HCT116 (cell line): ENCODE results near the gene CEP131. TPM values are rescaled to one million over a fixed set of nuclear protein-coding genes. Genes with fewer than 3 reads are reported as not detected.

Experiments used
- ATAC-seq: fragments of 200-7000 bp; cut with Tn5 transposase; 2 replicates; pipeline ENCODE4 v1.9.1; 2020; ENCODE audit warnings: mild to moderate bottlenecking, moderate library complexity
- BruUV-seq: library from RNA; stranded (reverse); fragments of 400-500 nt; replicated peaks from 2 replicates; lab custom pipeline; 2021; lab: Mats Ljungman, UMichigan
- CTCF ChIA-PET: fragments of 300-600 bp; sonication (Branson Sonifier 250); formaldehyde crosslinking; loops from one replicate; lab custom pipeline; 2021; ENCODE audit warnings: antibody characterized with exemption; lab: Charles Lee
- POLR2A ChIA-PET: fragments of 300-600, 350-600 bp; sonication (Branson Sonifier 250); formaldehyde crosslinking; loops from one replicate; lab custom pipeline; 2021; ENCODE audit warnings: antibody characterized with exemption; lab: Charles Lee
- RAD21 ChIA-PET, 2 experiments: fragments of 300-600 bp; sonication (Branson Sonifier 250); formaldehyde crosslinking; loops; one replicate each; lab custom pipeline; 2023; ENCODE audit warnings: low total read pairs in 2 of 2; ENCODE audit not compliant: uncharacterized antibody in 2 of 2, unreplicated experiment in 2 of 2, low non-redundant PET in 1 of 2; lab: Charles Lee
- DNase-seq: peaks from one replicate; pipeline ENCODE4 v3.0.0-alpha.2; 2010; ENCODE audit warnings: low read depth, low spot score
- H2AFZ ChIP-seq: fragments of 200-600 bp; shearing (Covaris generic), sonication (generic); 2 replicates; pipeline ENCODE4 v1.6.1; 2017; ENCODE audit warnings: low read depth, mixed run types, mixed read lengths, antibody characterized with exemption, low read length; ENCODE audit not compliant: poor library complexity, severe bottlenecking
- H3K27ac ChIP-seq: 2 replicates; pipeline ENCODE4 v1.5.1; 2012; ENCODE audit warnings: low read depth, low read length
- H3K27me3 ChIP-seq: fragments of 200-600 bp; sonication (generic); 2 replicates; pipeline ENCODE4 v1.6.1; 2016; ENCODE audit warnings: mixed run types, low read length, mixed read lengths; ENCODE audit not compliant: insufficient read depth
- H3K36me3 ChIP-seq, 2 experiments: fragments of 200-500 bp in 1 of 2; fragments of 200-600 bp in 1 of 2; sonication (Bioruptor generic) in 1 of 2; sonication (generic) in 1 of 2; 2 replicates each; pipeline versions ENCODE4 v1.5.1 to v1.6.1; 2014 to 2016; ENCODE audit warnings: low read length in 2 of 2, inconsistent platforms in 1 of 2, mixed read lengths in 1 of 2, mixed run types in 1 of 2; ENCODE audit not compliant: insufficient read depth in 2 of 2, control insufficient read depth in 1 of 2
- H3K4me1 ChIP-seq, 2 experiments: fragments of 200-600 bp in 1 of 2; sonication (generic) in 1 of 2; 2 replicates each; pipeline versions ENCODE4 v1.5.1 to v1.6.1; 2012 to 2017; ENCODE audit warnings: low read length in 2 of 2, inconsistent platforms in 1 of 2, mild to moderate bottlenecking in 1 of 2, mixed read lengths in 1 of 2, mixed run types in 1 of 2, moderate library complexity in 1 of 2; ENCODE audit not compliant: insufficient read depth in 2 of 2, control insufficient read depth in 1 of 2
- H3K4me2 ChIP-seq: fragments of 200-600 bp; sonication (generic); 2 replicates; pipeline ENCODE4 v1.6.1; 2017; ENCODE audit warnings: mixed run types, low read length, mixed read lengths
- H3K4me3 ChIP-seq, 2 experiments: fragments of 200-600 bp in 1 of 2; sonication (generic) in 1 of 2; replicated peaks in 1 of 2; 2 replicates each; pipeline ENCODE4 v1.5.1; 2011 to 2016; ENCODE audit warnings: low read length in 2 of 2, control low read depth in 1 of 2, low read depth in 1 of 2, mild to moderate bottlenecking in 1 of 2, mixed read lengths in 1 of 2, mixed run types in 1 of 2
- H3K79me2 ChIP-seq: fragments of 200-600 bp; sonication (generic); 2 replicates; pipeline ENCODE4 v1.6.1; 2017; ENCODE audit warnings: mild to moderate bottlenecking, mixed run types, low read length, moderate library complexity, mixed read lengths; ENCODE audit not compliant: insufficient read depth
- H3K9ac ChIP-seq: fragments of 200-600 bp; sonication (generic); 2 replicates; pipeline ENCODE4 v1.6.1; 2016; ENCODE audit warnings: low read length, mixed read lengths
- H3K9me2 ChIP-seq: fragments of 200-600 bp; sonication (generic), shearing (Covaris generic); 2 replicates; pipeline ENCODE4 v1.6.1; 2017; ENCODE audit warnings: mixed run types, mild to moderate bottlenecking, moderate library complexity; ENCODE audit not compliant: insufficient read depth
- H3K9me3 ChIP-seq, 2 experiments: fragments of 200-500 bp in 1 of 2; fragments of 200-600 bp in 1 of 2; sonication (Bioruptor generic) in 1 of 2; sonication (generic) in 1 of 2; 2 replicates each; pipeline ENCODE4 v1.6.1; 2014 to 2017; ENCODE audit warnings: low read length in 2 of 2, mixed read lengths in 2 of 2, inconsistent platforms in 1 of 2, low read depth in 1 of 2, mild to moderate bottlenecking in 1 of 2, mixed run types in 1 of 2, moderate library complexity in 1 of 2; ENCODE audit not compliant: control insufficient read depth in 1 of 2, insufficient read depth in 1 of 2
- H4K20me1 ChIP-seq: fragments of 200-600 bp; sonication (generic), shearing (Covaris generic); 2 replicates; pipeline ENCODE4 v1.6.1; 2017; ENCODE audit warnings: mixed run types, mild to moderate bottlenecking, moderate library complexity; ENCODE audit not compliant: insufficient read depth
- ATF3 ChIP-seq: IDR thresholded peaks from 2 replicates; pipeline ENCODE4 v1.6.1; 2012
- CEBPB ChIP-seq: IDR thresholded peaks from 2 replicates; pipeline ENCODE4 v1.6.1; 2012; ENCODE audit warnings: low read depth
- ELF1 ChIP-seq: IDR thresholded peaks from 2 replicates; pipeline ENCODE4 v1.6.1; 2012; ENCODE audit warnings: low read depth, borderline replicate concordance
- MAX ChIP-seq: IDR thresholded peaks from 2 replicates; pipeline ENCODE4 v1.6.1; 2012
- POLR2AphosphoS5 ChIP-seq: IDR thresholded peaks from 2 replicates; pipeline ENCODE4 v1.6.1; 2011; ENCODE audit warnings: mild to moderate bottlenecking, low read depth, low read length, moderate library complexity
- RAD21 ChIP-seq: IDR thresholded peaks from 2 replicates; pipeline ENCODE4 v1.6.1; 2012; ENCODE audit warnings: low read depth, mild to moderate bottlenecking
- SP1 ChIP-seq: IDR thresholded peaks from 2 replicates; pipeline ENCODE4 v1.6.1; 2012; ENCODE audit warnings: low read depth
- SRF ChIP-seq: IDR thresholded peaks from 2 replicates; pipeline ENCODE4 v1.6.1; 2012; ENCODE audit warnings: low read depth
- YY1 ChIP-seq: IDR thresholded peaks from 2 replicates; pipeline ENCODE4 v1.6.1; 2011; ENCODE audit warnings: low read length, low read depth, moderate library complexity, mild to moderate bottlenecking; ENCODE audit not compliant: insufficient replicate concordance; ENCODE audit errors: extremely low read depth
- intact Hi-C: fragments of 100-400 bp; cut with micrococcal nuclease; formaldehyde crosslinking; loops from 2 replicates; pipeline ENCODE4 v1.10.0; 2022
- total RNA-seq: library from RNA; stranded (reverse); gene quantifications from one replicate; pipeline ENCODE4 v1.2.1, GENCODE V29; 2021; ENCODE audit not compliant: unreplicated experiment

Gene CEP131
- total RNA-seq, 1 experiment from 2014 or later, result 30.2 TPM

- H3K4me2 ChIP-seq, result no peak overlapping the region
- H3K79me2 ChIP-seq, result peaks cover 31% of the 10 kb centered on the region
- H2AFZ ChIP-seq, result no peak overlapping the region
- no TSS peak for BruUV-seq
- no peak overlapping the region for H3K27ac ChIP-seq
- POLR2A ChIA-PET, result no interaction called here
- no peaks in the 10 kb centered on the region for H3K27me3 ChIP-seq
- RAD21 ChIA-PET, result no interaction called here
- peaks cover 2 to 12% of the 10 kb centered on the region in 2 experiments; a peak in 1 of 4 replicates for H3K36me3 ChIP-seq
- TF ChIP-seq ATF3, result no peak
- peak; percentile 29; the same call in 1 of the 2 replicates for TF ChIP-seq POLR2AphosphoS5
- TF ChIP-seq RAD21, result no peak
- TF ChIP-seq, all 23 proteins: peak for 1
- H3K9me3 ChIP-seq, result peaks cover 0 to 3% of the 10 kb centered on the region in 2 experiments; a peak in 1 of 4 replicates
- CTCF ChIA-PET, result no interaction called here
- H4K20me1 ChIP-seq, result no peaks in the 10 kb centered on the region
- peaks cover 7 to 23% of the 10 kb centered on the region in 2 experiments; a peak in 3 of 4 replicates for H3K4me1 ChIP-seq
- no peak overlapping the region for H3K9ac ChIP-seq
- intact Hi-C loops, result no loop called here
- no peak for DNase-seq
- no peaks in the 10 kb centered on the region for H3K9me2 ChIP-seq
- H3K4me3 ChIP-seq, result no peak overlapping the region
- ATAC-seq, result peak; percentile 10
Observed at GRCh38 chr17:81244358-81245023, 21.7 kb upstream of the CEP131 start.

GRCh38 chr17:81243333-81243664 lies 20.5 kb upstream of the CEP131 start:
- POLR2A ChIA-PET, result no interaction called here
- H2AFZ ChIP-seq, result no peak overlapping the region
- RAD21 ChIA-PET, result no interaction called here
- H3K27me3 ChIP-seq, result no peaks in the 10 kb centered on the region
- no peak overlapping the region for H3K27ac ChIP-seq
- H3K4me2 ChIP-seq, result no peak overlapping the region
- CTCF ChIA-PET, result no interaction called here
- TF ChIP-seq SRF (no peak), CEBPB (no peak), MAX (no peak), YY1 (no peak), SP1 (no peak), ELF1 (no peak)
- peaks cover 7 to 23% of the 10 kb centered on the region in 2 experiments; a peak in 3 of 4 replicates for H3K4me1 ChIP-seq
- H4K20me1 ChIP-seq, result no peaks in the 10 kb centered on the region
- no TSS peak for BruUV-seq
- intact Hi-C loops, result no loop called here
- no peaks in the 10 kb centered on the region for H3K9me2 ChIP-seq
- H3K36me3 ChIP-seq, result peaks cover 2 to 10% of the 10 kb centered on the region in 2 experiments; a peak in 1 of 4 replicates
- H3K79me2 ChIP-seq, result peaks cover 38% of the 10 kb centered on the region
- no peaks in the 10 kb centered on the region for H3K9me3 ChIP-seq
- H3K9ac ChIP-seq, result no peak overlapping the region
- H3K4me3 ChIP-seq, result no peak overlapping the region
- no peak for DNase-seq
- ATAC-seq, result no peak
